ENCODE data around the gene KCTD14.

GRCh38 chr11:78044706-78045105 lies 21.6 kb upstream of the KCTD14 start:
- TF ChIP-seq ERG (CRISPR knock-in tag; IDR thresholded peaks at IDR 0.05) (no peak), CTCF (IDR thresholded peaks at IDR 0.05) (no peak), ZNF423 (CRISPR knock-in tag; IDR thresholded peaks at IDR 0.05) (no peak), TEAD4 (CRISPR knock-in tag; IDR thresholded peaks at IDR 0.05) (no peak), ZNF512 (CRISPR knock-in tag; IDR thresholded peaks at IDR 0.05; ENCODE audit: borderline replicate concordance) (no peak), CBFB (CRISPR knock-in tag; IDR thresholded peaks at IDR 0.05; ENCODE audit: low read depth) (no peak), IRF2 (CRISPR knock-in tag; IDR thresholded peaks at IDR 0.05; ENCODE audit: borderline replicate concordance, low read depth) (no peak), PRDM15 (CRISPR knock-in tag; IDR thresholded peaks at IDR 0.05) (no peak), CREM (CRISPR knock-in tag; IDR thresholded peaks at IDR 0.05) (no peak), ZNF671 (CRISPR knock-in tag; IDR thresholded peaks at IDR 0.05) (no peak), FOXK1 (CRISPR knock-in tag; IDR thresholded peaks at IDR 0.05) (no peak), ARID4B (CRISPR knock-in tag; IDR thresholded peaks at IDR 0.05; ENCODE audit: borderline replicate concordance) (no peak)
- TF ChIP-seq, protein P1, sequence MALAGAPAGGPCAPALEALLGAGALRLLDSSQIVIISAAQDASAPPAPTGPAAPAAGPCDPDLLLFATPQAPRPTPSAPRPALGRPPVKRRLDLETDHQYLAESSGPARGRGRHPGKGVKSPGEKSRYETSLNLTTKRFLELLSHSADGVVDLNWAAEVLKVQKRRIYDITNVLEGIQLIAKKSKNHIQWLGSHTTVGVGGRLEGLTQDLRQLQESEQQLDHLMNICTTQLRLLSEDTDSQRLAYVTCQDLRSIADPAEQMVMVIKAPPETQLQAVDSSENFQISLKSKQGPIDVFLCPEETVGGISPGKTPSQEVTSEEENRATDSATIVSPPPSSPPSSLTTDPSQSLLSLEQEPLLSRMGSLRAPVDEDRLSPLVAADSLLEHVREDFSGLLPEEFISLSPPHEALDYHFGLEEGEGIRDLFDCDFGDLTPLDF (CRISPR knock-in tag; IDR thresholded peaks at IDR 0.05), result no peak
- TF ChIP-seq, protein P2, sequence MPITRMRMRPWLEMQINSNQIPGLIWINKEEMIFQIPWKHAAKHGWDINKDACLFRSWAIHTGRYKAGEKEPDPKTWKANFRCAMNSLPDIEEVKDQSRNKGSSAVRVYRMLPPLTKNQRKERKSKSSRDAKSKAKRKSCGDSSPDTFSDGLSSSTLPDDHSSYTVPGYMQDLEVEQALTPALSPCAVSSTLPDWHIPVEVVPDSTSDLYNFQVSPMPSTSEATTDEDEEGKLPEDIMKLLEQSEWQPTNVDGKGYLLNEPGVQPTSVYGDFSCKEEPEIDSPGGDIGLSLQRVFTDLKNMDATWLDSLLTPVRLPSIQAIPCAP (CRISPR knock-in tag; IDR thresholded peaks at IDR 0.05), result no peak

Measured in WTC11 (cell line).